ENCODE results near the gene HAPSTR1.

GRCh38 chr16:9096416-9096952 lies 5.0 kb downstream of the HAPSTR1 start:
- no peak for TF ChIP-seq RXRA (IDR thresholded peaks at IDR 0.05; ENCODE audit: borderline replicate concordance, low read depth)
- TF ChIP-seq CTCF (IDR thresholded peaks at IDR 0.05), result no peak
- TF ChIP-seq ELF1 (IDR thresholded peaks at IDR 0.05), result no peak
